Vagina (tissue), 2 donors: ENCODE results near the gene HPN.

Experiments used
- CTCF ChIP-seq, 3 experiments: fragments of 450-650 bp in 2 of 3; fragments of 200-600 bp in 1 of 3; sonication (generic) in 1 of 3; IDR thresholded peaks; one replicate each; pipeline ENCODE4 v1.5.1; 2017 to 2019; ENCODE audit warnings: antibody characterized with exemption in 3 of 3, mild to moderate bottlenecking in 2 of 3, moderate library complexity in 2 of 3
- POLR2A ChIP-seq, 2 donors: fragments of 450-650 bp; IDR thresholded peaks; one replicate each; pipeline ENCODE4 v1.6.1; 2017; ENCODE audit warnings: antibody characterized with exemption in 2 of 2, mild to moderate bottlenecking in 2 of 2, moderate library complexity in 2 of 2

- no peak for TF ChIP-seq POLR2A (IDR thresholded peaks at IDR 0.05)
- no peak for TF ChIP-seq CTCF (IDR thresholded peaks at IDR 0.05)
Observed at GRCh38 chr19:35098413-35099049, 57.0 kb downstream of the HPN start.
